ENCODE data around the gene CABP4. TPM values are rescaled to one million over a fixed set of nuclear protein-coding genes. Genes with fewer than 3 reads are reported as not detected.

Gene CABP4
- total RNA-seq, 1 donor from 2014 or later, result 4.0 TPM

DNA sequence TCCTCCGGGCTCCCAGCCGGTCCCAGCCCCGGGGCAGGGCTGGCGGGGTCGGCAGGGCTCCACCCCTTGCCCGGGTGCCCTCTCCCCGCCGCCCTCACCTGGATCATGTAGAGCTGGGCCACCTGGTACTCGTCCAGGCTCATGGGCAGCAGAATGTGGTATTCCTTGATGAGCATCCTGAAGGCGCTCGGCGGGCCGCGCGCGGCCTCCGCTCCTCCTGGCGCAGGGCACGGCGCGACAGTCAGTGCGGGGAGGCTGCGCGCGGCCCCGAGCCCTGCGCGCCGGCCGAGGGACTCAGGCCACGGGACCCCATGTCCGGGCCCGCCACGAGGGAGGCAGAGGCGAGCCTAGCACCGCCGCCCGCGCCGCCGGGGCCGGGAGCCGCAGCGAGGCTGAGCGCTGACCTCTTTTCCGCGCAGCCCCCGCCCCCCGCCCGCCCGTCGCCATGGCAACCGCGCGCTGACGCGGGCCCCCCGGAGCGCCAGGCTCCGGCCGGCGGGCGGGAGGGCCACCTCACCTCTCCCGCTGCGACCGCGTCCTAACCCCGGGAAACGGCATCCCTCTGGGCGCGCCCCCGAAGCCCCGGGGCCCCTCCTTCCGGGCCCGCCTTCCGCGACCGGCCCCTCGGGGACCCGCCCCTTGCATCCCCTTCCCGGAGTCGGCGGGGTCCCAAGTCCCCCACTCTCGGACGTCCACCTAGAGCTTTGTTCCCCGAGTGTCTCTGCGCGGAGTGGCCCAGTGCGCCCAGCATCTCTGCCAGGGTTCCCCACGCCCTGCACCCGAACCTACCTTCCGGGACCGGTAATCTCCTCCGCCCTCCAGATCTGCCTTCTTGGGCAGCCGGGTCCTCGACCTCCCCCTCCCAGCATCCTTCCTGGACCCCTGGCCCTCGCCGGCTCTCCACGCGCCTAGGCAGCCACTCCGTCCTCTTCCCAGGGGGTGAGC lies 49.1 kb downstream of the CABP4 start:
- peak overlapping the region; percentile 74 for H3K4me3 ChIP-seq
- no peak for ATAC-seq
- DNase-seq, result no peak
- intact Hi-C loops (cut with DNase I), result no loop called here
- peak overlapping the region; percentile 98 for H3K27ac ChIP-seq
- TF ChIP-seq, protein P1, sequence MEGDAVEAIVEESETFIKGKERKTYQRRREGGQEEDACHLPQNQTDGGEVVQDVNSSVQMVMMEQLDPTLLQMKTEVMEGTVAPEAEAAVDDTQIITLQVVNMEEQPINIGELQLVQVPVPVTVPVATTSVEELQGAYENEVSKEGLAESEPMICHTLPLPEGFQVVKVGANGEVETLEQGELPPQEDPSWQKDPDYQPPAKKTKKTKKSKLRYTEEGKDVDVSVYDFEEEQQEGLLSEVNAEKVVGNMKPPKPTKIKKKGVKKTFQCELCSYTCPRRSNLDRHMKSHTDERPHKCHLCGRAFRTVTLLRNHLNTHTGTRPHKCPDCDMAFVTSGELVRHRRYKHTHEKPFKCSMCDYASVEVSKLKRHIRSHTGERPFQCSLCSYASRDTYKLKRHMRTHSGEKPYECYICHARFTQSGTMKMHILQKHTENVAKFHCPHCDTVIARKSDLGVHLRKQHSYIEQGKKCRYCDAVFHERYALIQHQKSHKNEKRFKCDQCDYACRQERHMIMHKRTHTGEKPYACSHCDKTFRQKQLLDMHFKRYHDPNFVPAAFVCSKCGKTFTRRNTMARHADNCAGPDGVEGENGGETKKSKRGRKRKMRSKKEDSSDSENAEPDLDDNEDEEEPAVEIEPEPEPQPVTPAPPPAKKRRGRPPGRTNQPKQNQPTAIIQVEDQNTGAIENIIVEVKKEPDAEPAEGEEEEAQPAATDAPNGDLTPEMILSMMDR (IDR thresholded peaks at IDR 0.05), result no peak
- peaks cover 39% of the 10 kb centered on the region for H3K4me1 ChIP-seq
- peaks cover 35% of the 10 kb centered on the region for H3K36me3 ChIP-seq
- no peaks in the 10 kb centered on the region for H3K9me3 ChIP-seq
- no peaks in the 10 kb centered on the region for H3K27me3 ChIP-seq (ENCODE audit: low read depth)

DNA sequence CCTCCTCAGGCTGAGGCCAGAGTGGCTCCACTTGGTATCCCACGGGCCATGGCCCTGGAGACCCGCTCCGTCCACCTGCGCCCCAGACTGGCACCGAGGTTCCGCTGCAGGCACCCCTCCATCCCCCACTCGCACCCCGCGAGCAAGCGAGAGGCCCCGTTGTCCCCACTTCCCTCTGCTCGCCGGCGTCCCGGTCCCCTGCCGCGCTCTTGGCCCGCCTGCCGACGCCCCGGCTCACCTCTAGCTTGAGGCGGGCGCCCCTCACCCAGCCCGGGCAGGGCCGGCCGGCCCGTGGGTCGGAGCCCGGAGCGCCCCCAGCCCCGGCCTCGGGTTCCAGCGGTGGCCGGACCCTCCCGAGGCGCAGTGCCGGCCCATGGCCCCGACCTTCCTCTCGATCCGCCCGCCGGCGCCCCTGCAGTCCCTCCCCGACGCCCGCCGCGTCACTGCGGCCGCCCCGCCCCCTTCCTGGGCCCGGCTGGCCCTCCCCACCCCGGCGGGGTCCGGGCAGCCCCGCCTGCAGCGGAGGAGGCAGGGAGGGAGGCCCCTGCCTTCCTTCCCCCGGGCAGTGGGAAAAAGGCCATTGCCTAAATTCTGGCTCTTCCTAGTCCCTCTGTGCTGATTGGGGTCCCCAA lies 49.9 kb downstream of the CABP4 start, which contains the start of gene PITPNM1:
Gene PITPNM1 (minus strand): TSS at position 414 of the 632 bp plus-strand sequence. CDS start 1,183 bp downstream, outside the sequence.
- DNase-seq, result peak; percentile 83
- peaks cover 39% of the 10 kb centered on the region for H3K4me1 ChIP-seq

DNA sequence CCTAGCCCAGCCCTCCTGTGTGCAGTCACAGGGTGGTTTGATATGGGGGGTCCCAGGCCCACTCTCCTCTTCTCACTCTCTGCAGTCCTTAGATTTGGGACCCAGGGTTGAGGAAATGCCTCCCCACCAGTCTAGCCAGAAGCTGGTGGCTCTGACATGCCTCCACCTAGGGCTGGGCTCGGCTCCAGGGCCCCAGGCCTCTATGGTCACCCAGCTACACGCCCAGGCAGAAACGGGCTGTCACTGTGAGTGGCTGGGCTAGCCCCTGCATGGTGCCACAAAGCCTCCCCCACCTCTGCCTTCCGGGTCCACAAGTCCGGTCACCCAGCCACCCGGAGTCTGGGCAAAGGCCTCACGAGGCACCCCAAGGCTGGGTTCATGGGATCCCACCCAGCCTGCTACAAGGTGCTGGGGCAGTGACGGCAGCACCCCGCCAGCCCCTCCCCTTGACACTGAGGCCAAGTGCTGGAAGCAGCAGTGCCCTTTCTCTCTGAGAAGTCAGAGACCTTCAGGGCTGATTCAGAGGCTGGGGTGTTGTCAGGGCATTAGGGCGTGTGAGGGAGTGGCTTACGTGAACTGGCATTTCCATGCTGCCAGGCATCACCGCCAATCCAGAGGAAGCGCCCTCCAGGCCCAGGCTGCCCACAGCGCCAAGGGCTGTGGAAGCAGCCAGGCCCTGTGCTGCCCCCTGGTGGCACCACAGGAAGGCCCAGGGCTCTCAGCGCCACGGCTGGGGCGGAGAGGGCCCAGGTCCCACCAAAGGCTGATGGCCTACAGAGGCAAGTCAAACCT lies 50.6 kb downstream of the CABP4 start:
- Histone ChIP-seq H3K4me1 (peaks cover 39% of the 10 kb centered on the region), H3K9me3 (no peaks in the 10 kb centered on the region), H3K27me3 (ENCODE audit: low read depth) (no peaks in the 10 kb centered on the region), H3K27ac (peak overlapping the region; percentile 98), H3K4me3 (peak overlapping the region; percentile 74), H3K36me3 (peaks cover 27% of the 10 kb centered on the region)
- TF ChIP-seq, protein P1 (IDR thresholded peaks at IDR 0.05), result peak; percentile 98
- DNase-seq, result peak; percentile 95
- intact Hi-C loops (cut with DNase I), result no loop called here
- peak; percentile 71 to 82 for ATAC-seq

More for the DNA sequence above, 49.9 kb downstream of the CABP4 start, which contains the start of gene PITPNM1:
- peak within 1 kb of the TSS; percentile 98 for H3K27ac ChIP-seq
- peaks cover 30% of the 10 kb centered on the region for H3K36me3 ChIP-seq
- no peaks in the 10 kb centered on the region for H3K27me3 ChIP-seq (ENCODE audit: low read depth)
- TF ChIP-seq, protein P1 (IDR thresholded peaks at IDR 0.05), result no peak
- ATAC-seq, result peak; percentile 57
- intact Hi-C loops (cut with DNase I), result no loop called here
- peak within 1 kb of the TSS; percentile 74 for H3K4me3 ChIP-seq
- H3K9me3 ChIP-seq, result no peaks in the 10 kb centered on the region

DNA sequence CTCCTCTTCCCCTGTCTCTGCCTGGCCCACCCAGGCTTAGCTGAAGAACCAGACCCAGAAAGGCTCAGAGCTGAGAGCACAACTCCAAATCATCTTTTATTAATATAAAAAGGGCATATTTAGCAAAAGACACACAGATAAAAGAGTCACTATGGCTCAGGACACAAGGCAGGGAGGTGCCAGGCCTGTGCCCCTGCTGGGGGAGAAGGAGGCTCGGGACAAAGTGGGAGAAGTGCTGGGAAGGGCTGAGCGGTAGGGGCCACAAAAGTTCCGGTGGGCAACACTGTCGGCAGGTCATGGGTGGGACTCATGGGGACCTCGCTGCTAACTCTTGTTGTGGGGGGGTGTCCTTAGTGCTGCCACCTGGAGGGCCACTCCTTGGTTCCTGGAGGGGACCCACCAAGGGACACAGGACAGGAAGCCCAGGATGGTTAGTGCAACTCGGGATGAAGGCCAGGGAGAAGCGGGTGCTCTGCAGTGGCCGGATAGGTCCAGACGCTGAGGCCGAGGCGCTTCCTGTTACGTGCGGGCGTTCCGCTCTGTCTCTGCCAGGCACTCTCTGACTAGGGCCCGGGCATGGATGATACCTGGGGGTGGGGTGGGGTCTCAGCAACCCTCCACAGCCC lies 51.4 kb downstream of the CABP4 start:
- peaks cover 24% of the 10 kb centered on the region for H3K36me3 ChIP-seq
- peak overlapping the region; percentile 74 for H3K4me3 ChIP-seq
- H3K27me3 ChIP-seq (ENCODE audit: low read depth), result no peaks in the 10 kb centered on the region
- ATAC-seq (no peak), DNase-seq (no peak)
- intact Hi-C loops (cut with DNase I), result no loop called here
- TF ChIP-seq, protein P1 (IDR thresholded peaks at IDR 0.05), result no peak
- H3K9me3 ChIP-seq, result no peaks in the 10 kb centered on the region
- peaks cover 39% of the 10 kb centered on the region for H3K4me1 ChIP-seq
- peak overlapping the region; percentile 98 for H3K27ac ChIP-seq
